Testis (tissue), 3 donors: Measurements from ENCODE around the gene FUT4. TPM values are rescaled to one million over a fixed set of nuclear protein-coding genes. Genes with fewer than 3 reads are reported as not detected.

Source experiments
- DNase-seq: peaks from one replicate; pipeline ENCODE4 v3.0.0-alpha.2; 2019
- H3K27ac ChIP-seq, 2 donors: fragments of 200-600 bp; sonication (generic); one replicate each; pipeline ENCODE4 v1.5.1; 2019
- H3K27me3 ChIP-seq: fragments of 200-600 bp; sonication (generic); one replicate; pipeline ENCODE4 v1.5.1; 2019
- H3K36me3 ChIP-seq: fragments of 200-600 bp; sonication (generic); one replicate; pipeline ENCODE4 v1.5.1; 2017; ENCODE audit warnings: low read depth; ENCODE audit errors: missing control alignments
- H3K4me1 ChIP-seq: fragments of 200-600 bp; sonication (generic); one replicate; pipeline ENCODE4 v1.5.1; 2019
- H3K4me3 ChIP-seq, 2 donors: fragments of 200-600 bp; sonication (generic); one replicate each; pipeline ENCODE4 v1.5.1; 2017 to 2019
- H3K9me3 ChIP-seq: fragments of 200-600 bp; sonication (generic); one replicate; pipeline ENCODE4 v1.5.1; 2017
- POLR2A ChIP-seq: fragments of 450-650 bp; IDR thresholded peaks from one replicate; pipeline ENCODE4 v1.6.1; 2017; ENCODE audit warnings: antibody characterized with exemption, mild to moderate bottlenecking, moderate library complexity
- WGBS, 2 donors: methylation state at CpG; one replicate each; pipeline ENCODE4 v1.1.5; 2018; 5-methylcytosine and 5-hydroxymethylcytosine counted together
- intact Hi-C: fragments of 100-400 bp; cut with DNase I; formaldehyde crosslinking; loops from one replicate; pipeline ENCODE4 v1.15.1; 2023; ENCODE audit warnings: low total_unique reads
- polyA plus RNA-seq: library from polyadenylated mRNA; stranded (reverse); fragments of 350-450 nt; fragmentation: Illumina TruSeq; extraction: RNeasy Lipid Tissue Mini Kit (QIAGEN cat#74804); gene quantifications from one replicate; pipeline ENCODE4 v1.2.3, GENCODE V29; 2014; ENCODE audit warnings: low read depth, low replicate concordance; ENCODE audit not compliant: insufficient read depth
- total RNA-seq, 2 donors: library from RNA; depleted of rRNA; stranded (reverse); fragments of >200 nt; gene quantifications; one replicate each; pipeline ENCODE4 v1.2.3, GENCODE V29; 2016
- TF ChIP-seq, protein P1 (sequence below), 3 experiments: fragments of 450-650 bp in 2 of 3; fragments of 200-600 bp in 1 of 3; sonication (generic) in 1 of 3; IDR thresholded peaks; one replicate each; pipeline ENCODE4 v1.5.1; 2016 to 2019; ENCODE audit warnings: antibody characterized with exemption in 3 of 3, mild to moderate bottlenecking in 2 of 3, moderate library complexity in 1 of 3

Gene FUT4
- total and polyA plus RNA-seq, 3 donors from 2014 or later, result 3.8 to 5.9 (median 5.1) TPM

DNA sequence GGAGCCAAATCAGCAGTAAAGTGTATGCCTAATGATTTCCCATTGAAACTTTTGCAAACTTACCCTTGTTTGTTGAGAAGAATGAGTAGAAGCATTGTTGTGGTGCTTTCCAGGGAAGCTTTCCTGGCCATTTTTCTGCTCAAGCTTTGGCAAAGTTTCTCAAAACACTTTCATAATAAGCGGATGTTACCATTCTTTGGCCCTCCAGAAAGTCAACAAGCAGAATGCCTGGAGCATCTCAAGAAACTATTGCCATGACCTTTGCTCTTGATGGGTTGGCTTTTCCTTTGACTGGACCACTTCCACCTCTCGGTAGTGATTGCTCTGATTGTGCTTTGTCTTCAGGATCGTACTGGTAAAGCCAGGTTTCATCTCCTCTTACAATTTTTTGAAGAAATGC lies 34.1 kb downstream of the FUT4 start:
- Histone ChIP-seq H3K4me3 (no peak overlapping the region), H3K27ac (no peak overlapping the region), H3K27me3 (no peaks in the 10 kb centered on the region), H3K36me3 (no peaks in the 10 kb centered on the region), H3K9me3 (no peaks in the 10 kb centered on the region), H3K4me1 (no peaks in the 10 kb centered on the region)
- 72 to 84% methylated on average over 3 of the region's 3 CpGs for WGBS, 2 donors
- TF ChIP-seq, protein P1, sequence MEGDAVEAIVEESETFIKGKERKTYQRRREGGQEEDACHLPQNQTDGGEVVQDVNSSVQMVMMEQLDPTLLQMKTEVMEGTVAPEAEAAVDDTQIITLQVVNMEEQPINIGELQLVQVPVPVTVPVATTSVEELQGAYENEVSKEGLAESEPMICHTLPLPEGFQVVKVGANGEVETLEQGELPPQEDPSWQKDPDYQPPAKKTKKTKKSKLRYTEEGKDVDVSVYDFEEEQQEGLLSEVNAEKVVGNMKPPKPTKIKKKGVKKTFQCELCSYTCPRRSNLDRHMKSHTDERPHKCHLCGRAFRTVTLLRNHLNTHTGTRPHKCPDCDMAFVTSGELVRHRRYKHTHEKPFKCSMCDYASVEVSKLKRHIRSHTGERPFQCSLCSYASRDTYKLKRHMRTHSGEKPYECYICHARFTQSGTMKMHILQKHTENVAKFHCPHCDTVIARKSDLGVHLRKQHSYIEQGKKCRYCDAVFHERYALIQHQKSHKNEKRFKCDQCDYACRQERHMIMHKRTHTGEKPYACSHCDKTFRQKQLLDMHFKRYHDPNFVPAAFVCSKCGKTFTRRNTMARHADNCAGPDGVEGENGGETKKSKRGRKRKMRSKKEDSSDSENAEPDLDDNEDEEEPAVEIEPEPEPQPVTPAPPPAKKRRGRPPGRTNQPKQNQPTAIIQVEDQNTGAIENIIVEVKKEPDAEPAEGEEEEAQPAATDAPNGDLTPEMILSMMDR (IDR thresholded peaks at IDR 0.05), result no peak
- TF ChIP-seq POLR2A, result no peak
- no peak for DNase-seq
- intact Hi-C loops, result no loop called here

DNA sequence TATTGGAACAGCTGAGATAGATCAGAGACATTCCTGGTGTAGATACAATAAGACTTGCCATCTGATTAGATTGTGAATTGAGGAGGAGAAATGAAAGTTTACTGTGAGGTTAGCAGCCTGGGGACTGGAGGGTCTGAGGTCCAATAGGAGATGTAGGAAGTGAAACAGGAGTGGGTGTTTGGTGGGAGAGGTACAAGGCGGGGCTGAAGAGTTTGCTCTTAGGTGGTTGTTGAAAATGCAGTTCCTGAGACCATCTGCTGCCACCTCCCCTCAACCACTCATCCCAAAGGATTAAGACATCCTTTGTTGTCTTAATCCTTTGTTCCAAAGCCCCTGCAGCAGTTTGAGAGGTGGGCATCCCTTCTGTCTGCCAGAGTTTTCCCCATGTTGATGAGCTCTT lies 38.2 kb downstream of the FUT4 start:
- intact Hi-C loops, result no loop called here
- TF ChIP-seq POLR2A, result no peak
- TF ChIP-seq, protein P1 (IDR thresholded peaks at IDR 0.05), result no peak
- Histone ChIP-seq H3K27me3 (no peaks in the 10 kb centered on the region), H3K4me1 (no peaks in the 10 kb centered on the region), H3K9me3 (no peaks in the 10 kb centered on the region), H3K4me3 (no peak overlapping the region), H3K36me3 (no peaks in the 10 kb centered on the region), H3K27ac (no peak overlapping the region)
- 55 to 100% methylated on average over 1 of the region's 1 CpG for WGBS, 2 donors
- no peak for DNase-seq

DNA sequence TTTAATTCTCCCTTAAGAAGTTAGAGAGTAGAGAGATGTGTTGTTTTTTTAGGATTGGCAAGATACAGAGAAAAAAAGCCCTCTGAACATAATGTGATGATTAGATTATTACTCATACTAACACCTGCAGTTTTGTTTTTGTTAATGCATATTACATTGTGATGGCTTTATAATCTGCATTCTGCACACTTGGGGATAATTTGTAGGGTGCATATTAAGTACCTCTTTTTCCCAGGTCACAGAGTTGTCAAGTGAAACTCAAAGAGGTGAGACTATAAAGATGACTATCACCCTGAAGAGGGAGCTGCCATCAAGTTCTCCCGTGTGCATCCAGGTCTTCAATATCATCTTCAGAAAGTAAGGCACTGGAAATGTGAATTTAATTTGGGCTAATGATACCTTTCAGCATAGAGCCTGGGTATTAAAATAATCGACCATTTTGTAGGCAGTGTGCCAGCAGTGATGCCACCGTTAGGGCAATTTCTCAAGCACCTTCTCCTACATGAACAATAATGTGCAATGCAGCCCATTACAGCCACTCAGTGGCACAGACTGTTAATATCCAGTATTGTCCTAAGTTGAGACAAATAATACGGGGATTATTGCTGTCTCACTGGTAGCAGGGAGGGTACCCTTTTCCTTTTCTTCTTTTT lies 39.6 kb downstream of the FUT4 start:
- Histone ChIP-seq H3K27me3 (no peaks in the 10 kb centered on the region), H3K27ac (no peak overlapping the region), H3K4me1 (no peaks in the 10 kb centered on the region), H3K9me3 (no peaks in the 10 kb centered on the region), H3K36me3 (no peaks in the 10 kb centered on the region), H3K4me3 (no peak overlapping the region)
- 85% methylated on average over 4 of the region's 4 CpGs for WGBS, 2 donors
- TF ChIP-seq, protein P1 (IDR thresholded peaks at IDR 0.05), result no peak
- no peak for TF ChIP-seq POLR2A
- intact Hi-C loops, result no loop called here
- no peak for DNase-seq

DNA sequence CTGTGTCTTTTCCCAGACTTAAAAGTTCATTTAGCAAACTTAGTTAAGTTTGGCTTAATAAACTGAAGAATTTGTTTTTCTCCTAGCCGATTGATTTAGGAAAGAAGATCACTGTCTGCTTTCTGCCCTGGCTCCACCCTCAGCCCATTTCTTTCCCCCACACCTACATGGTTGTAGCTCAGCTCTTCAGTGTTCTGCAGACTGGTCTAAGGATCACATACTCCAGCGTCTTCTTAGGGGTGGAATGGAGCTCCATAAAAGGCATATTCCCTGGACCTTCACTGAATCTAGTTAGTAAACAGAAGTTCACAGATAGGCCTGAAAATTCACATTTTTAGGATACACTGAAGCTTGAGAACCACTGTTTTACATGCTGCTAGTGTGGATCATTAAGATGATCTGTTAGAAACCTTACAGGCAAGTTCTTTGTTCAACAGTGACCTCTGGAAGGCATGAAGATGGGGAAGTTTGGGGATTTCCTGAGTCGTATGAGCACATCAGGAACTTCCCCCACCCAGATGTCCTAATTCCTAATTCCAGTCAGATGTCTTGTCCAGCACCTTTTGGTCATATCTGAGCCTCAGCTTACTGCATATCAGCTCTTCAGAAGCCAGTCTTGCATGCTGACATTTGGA lies 40.3 kb downstream of the FUT4 start:
- no peaks in the 10 kb centered on the region for H3K9me3 ChIP-seq
- TF ChIP-seq, protein P1 (IDR thresholded peaks at IDR 0.05), result no peak
- TF ChIP-seq POLR2A, result no peak
- H3K4me3 ChIP-seq, result no peak overlapping the region
- H3K36me3 ChIP-seq, result no peaks in the 10 kb centered on the region
- WGBS, 2 donors, result 81 to 89% methylated on average over 3 of the region's 3 CpGs
- no peak overlapping the region for H3K27ac ChIP-seq
- no peak for DNase-seq
- intact Hi-C loops, result no loop called here
- no peaks in the 10 kb centered on the region for H3K27me3 ChIP-seq
- H3K4me1 ChIP-seq, result no peaks in the 10 kb centered on the region

DNA sequence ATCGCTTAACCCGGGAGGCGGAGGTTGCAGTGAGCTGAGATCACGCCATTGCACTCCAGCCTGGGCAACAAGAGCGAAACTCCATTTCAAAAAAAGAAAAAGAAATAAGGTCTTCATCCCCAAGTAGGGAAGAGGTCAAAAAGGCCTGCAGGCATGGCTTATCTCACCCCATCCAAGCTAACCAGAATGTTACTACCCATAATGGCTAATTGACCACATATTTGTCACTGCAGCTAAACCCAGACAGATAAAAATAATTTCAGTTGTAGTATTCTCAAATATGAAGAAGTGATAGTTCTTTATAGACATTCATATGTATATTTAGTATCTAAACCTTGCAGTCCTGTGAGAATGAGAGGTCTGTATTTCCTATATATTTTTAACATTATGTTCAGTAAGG lies 41.3 kb downstream of the FUT4 start:
- no peak for DNase-seq
- H3K4me1 ChIP-seq, result no peaks in the 10 kb centered on the region
- H3K9me3 ChIP-seq, result no peaks in the 10 kb centered on the region
- TF ChIP-seq, protein P1 (IDR thresholded peaks at IDR 0.05), result no peak
- TF ChIP-seq POLR2A, result no peak
- no peak overlapping the region for H3K4me3 ChIP-seq
- H3K36me3 ChIP-seq, result no peaks in the 10 kb centered on the region
- WGBS, 2 donors, result 98% methylated on average over 5 of the region's 5 CpGs
- intact Hi-C loops, result no loop called here
- H3K27me3 ChIP-seq, result no peaks in the 10 kb centered on the region
- H3K27ac ChIP-seq, result no peak overlapping the region
